Stimulated activated CD4-positive, alpha-beta T cell treated with anti-CD3 and anti-CD28 coated beads, Interleukin-12 subunit alpha, Interleukin-12 subunit beta, amount 100 ng/mL, for 4 hours (primary cell): ENCODE data around the gene MPZL3.

Experiments used
- DNase-seq: peaks from one replicate; pipeline ENCODE4 v3.0.0-alpha.2; 2020

The MPZL3 gene

DNA sequence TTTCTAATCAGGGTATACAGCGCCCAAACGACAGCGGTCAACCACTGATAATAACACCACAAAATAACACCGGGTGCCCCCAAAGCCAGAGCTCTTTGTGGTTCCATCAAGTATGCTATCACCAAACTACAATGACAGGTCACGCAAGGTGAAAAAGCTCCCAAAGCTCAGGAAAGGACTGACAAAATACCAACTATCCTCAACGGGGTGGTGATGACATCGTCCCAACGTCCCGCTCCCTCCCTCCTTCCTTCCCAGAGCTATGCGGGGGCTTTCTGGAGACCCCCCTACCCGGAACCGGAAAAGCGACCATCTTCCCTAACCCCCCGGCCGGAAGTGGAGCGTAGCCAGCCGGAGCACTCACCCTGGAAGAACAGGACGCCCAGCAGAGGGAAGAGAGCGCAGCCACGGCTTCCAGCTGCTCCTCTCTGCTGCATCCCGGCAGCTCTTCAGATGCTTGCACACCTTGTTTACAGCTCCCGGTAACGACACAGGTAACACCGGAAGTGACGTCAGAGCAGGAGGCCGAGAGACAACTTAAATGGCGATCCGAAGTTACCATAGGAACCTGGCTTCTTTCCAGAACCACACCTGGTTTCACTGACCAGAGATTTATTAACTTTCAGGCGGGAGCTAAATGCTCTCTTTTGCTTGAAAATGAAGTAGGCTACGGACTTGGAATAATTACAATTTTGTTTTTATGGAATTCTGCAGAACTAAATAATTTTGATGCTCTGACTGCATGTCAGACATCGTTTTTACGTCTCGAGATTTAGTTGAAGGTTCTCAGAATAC lies at the start of gene MPZL3:
TSS of gene MPZL3 (minus strand) at position 508 of the 795 bp plus-strand sequence. CDS start at position 437, 71 bp downstream.
- peak; percentile 62 for DNase-seq

GRCh38 chr11:118301600-118302195 lies 49.5 kb upstream of the MPZL3 start:
- no peak for DNase-seq

GRCh38 chr11:118295815-118296454 lies 43.8 kb upstream of the MPZL3 start:
- no peak for DNase-seq

GRCh38 chr11:118295199-118295598 lies 43.0 kb upstream of the MPZL3 start:
- DNase-seq, result no peak

GRCh38 chr11:118294053-118294452 lies 41.9 kb upstream of the MPZL3 start:
- DNase-seq, result no peak

GRCh38 chr11:118291477-118292135 lies 39.4 kb upstream of the MPZL3 start:
- no peak for DNase-seq

DNA sequence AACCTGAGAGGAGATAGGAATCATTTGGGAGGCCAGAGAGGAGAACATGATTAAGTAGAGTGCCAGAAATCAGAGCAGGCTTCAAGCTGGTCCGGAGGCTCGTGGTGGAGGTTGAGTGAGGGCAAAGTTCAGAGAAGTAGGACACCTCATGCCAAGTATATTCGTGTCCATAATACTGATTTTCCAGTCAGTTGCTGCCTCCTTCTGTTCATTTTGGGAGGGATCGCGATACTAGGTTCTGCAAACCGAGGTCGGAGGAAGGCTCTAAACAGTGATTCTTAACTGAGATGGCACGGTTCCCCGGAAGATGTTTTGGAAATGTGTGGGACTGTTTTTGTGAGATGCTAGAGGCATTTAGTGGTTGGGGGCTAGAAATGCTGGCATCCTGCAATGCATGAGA lies 38.8 kb upstream of the MPZL3 start:
- DNase-seq, result no peak

DNA sequence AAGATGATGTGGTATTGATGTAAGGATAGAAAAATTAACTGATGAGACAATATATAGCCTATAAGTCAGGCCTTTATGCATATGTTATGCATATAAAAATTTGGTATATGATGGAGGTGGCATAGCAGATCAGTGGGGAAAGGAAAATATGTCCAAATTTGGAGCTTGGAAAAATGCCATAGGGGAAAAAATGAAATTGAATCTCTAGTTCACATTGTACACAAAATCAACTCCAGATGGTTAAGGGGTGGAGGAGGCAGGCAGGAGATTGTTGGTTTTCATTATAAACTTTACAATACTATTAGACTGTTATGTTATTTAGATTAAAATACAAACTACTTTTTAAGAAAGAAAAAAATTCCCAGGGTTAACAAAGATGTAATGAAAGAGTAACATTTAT lies 37.2 kb upstream of the MPZL3 start:
- no peak for DNase-seq

DNA sequence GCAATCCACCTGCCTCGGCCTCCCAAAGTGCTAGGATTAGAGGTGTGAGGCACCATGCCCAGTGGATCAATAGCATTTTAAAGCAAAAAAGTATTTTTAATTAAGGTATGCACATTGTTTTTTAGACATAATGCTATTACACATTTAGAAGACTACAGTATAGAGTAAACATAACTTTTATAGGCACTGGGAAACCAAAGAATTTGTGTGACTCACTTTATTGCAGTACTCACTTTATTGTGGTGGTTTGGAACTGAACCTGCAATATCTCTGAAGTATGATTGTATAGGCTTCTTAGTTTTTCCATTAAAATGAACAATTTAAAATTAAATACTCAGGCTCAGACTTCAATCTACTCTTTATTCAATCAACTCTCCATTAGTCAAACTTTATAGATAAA lies 34.8 kb upstream of the MPZL3 start:
- DNase-seq, result no peak

- DNase-seq, result no peak
These were observed 34.4 kb upstream of the MPZL3 start for GRCh38 chr11:118286545-118286944.

DNA sequence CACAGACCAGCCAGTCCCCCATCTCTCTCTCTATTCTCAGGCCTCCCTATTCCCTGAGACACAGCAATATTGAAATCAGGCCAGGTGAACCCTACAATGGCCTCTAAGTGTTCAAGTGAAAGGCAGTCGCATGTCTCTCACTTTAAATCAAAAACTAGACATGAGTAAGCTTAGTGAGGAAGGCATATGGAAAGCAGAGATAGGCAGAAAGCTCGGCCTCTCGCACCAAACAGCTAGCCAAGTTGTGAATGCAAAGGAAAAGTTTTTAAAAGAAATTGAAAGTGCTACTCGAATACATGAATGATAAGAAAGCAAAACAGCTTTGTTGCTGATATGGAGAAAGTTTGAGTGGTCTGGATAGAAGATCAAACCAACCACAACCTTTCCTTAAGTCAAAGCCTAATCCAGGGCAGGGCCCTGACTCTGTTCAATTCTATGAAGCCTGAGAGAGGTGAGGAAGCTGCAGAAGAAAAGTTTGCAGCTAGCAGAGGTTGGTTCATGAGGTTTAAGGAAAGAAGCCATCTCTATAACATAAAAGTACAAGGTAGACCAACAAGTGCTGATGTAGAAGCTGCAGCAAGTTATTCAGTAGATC lies 31.7 kb upstream of the MPZL3 start:
- DNase-seq, result no peak

DNA sequence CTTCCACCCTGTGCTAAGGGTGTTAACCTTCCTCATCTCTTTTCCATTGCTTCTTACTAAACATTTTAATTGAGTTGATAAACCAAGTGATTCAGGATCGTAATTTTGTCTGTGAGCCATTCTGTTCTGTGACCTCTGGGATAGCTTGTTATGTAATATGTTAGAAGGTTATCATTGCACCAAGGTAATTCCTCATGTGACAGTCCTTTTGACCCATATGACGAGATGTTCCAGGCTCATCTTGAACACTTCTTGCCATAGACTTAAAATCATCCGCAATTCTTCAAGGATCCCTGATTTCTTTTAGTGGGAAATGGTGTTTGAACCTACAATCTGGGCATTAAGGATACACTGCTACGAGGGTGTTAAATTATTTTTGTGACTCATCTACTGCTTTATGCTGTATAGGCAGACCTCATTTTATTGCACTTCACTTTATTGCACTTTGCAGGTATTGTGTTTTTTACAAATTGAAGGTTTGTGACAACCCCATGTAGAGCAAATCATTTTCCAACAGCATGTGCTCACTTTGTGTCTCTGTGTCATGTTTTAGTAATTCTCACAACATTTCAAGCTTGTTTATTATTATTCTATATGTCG lies 31.0 kb upstream of the MPZL3 start:
- no peak for DNase-seq

- no peak for DNase-seq
These were observed 30.4 kb upstream of the MPZL3 start for GRCh38 chr11:118282606-118283005.

GRCh38 chr11:118281284-118281683 lies 29.1 kb upstream of the MPZL3 start:
- no peak for DNase-seq

- DNase-seq, result no peak
These were observed 25.1 kb upstream of the MPZL3 start for GRCh38 chr11:118277312-118277711.

- no peak for DNase-seq
These were observed 24.3 kb upstream of the MPZL3 start for GRCh38 chr11:118276422-118276821.

- no peak for DNase-seq
These were observed 23.0 kb upstream of the MPZL3 start for GRCh38 chr11:118275176-118275575.

GRCh38 chr11:118274186-118274585 lies 22.0 kb upstream of the MPZL3 start:
- no peak for DNase-seq

DNA sequence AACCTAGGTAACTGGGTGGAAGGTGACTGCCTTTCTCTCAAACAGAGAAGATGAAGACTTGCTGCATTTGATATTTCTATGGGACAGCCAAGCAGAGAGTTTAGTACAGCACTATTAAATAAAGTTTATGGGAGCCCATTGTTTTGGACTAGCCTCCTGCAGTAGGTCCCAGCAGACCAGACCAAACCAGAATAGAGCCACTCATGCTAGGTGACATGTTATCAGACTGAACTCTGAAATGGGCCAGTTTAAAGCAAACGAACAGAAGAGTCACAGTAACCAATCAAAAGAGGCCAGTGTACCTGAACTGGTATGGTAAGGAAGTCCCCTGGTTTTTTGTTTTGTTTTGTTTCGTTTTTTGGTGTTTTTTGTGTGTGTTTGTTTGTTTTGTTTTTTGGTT lies 19.8 kb upstream of the MPZL3 start:
- DNase-seq, result no peak

GRCh38 chr11:118267486-118267885 lies 15.3 kb upstream of the MPZL3 start:
- DNase-seq, result no peak

DNA sequence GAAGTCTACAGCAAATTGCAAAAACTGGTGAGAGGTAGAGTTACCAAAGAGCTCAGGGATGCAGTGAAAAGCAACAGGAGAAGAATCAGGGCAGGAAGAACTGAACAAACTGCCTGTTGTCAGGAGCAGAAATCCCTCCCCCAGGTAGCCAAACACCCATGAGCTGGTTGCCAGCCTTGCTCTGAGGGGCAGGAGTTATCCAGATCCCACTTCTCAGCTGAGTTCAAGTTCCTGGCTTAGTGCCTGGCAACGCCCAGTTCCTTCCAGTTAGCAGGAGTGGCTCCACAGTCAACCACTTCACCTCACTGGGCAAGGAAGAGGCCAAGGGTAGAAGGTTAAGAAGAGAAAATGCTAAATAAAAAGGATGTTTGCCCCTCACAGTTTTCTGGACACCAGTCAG lies 13.8 kb upstream of the MPZL3 start:
- DNase-seq, result no peak

GRCh38 chr11:118264569-118265465 lies 12.7 kb upstream of the MPZL3 start:
- DNase-seq, result no peak
